ENCODE results near the gene ZDHHC6. TPM values are rescaled to one million over a fixed set of nuclear protein-coding genes. Genes with fewer than 3 reads are reported as not detected.

The ZDHHC6 gene
- total and polyA plus RNA-seq, 10 of the 15 experiments (the other 5 are each of a cell fraction or from before 2014, with no cell fraction given), result 23.8 to 59.4 (median 35.6) TPM

GRCh38 chr10:112481602-112482001 lies 34.9 kb upstream of the ZDHHC6 start:
- RAD21 ChIA-PET (ENCODE audit: unreplicated experiment), result interaction anchor here (2.2 kb wide), 1 partner anchor 10 kb away, joined by 11 read pairs; no protein-coding TSS in a partner anchor
- SMC1A ChIA-PET (ENCODE audit: uncharacterized antibody, unreplicated experiment), result interaction anchor here (1.3 kb wide), 2 partner anchors 9 to 10 kb away, joined by 3 to 5 read pairs; no protein-coding TSS in a partner anchor
- intact Hi-C loops (cut with micrococcal nuclease; ENCODE audit: unreplicated experiment), result no loop called here
- no peaks in the 10 kb centered on the region for H4K20me1 ChIP-seq (ENCODE audit: control insufficient read depth, insufficient read depth)
- H3K9ac ChIP-seq (ENCODE audit: control insufficient read depth, insufficient read depth, low read length), result no peak overlapping the region
- 93% methylated on average over 3 of the region's 3 CpGs for WGBS (ENCODE audit: insufficient coverage, insufficient replicate concordance, low lambda C conversion rate, missing lambda C conversion rate)
- ATAC-seq, result no peak
- H3K27ac ChIP-seq (ENCODE audit: control insufficient read depth, insufficient read depth), result no peak overlapping the region
- H3K36me3 ChIP-seq (ENCODE audit: control insufficient read depth in 2 of 2, insufficient read depth in 2 of 2, low read length in 1 of 2), result no peaks in the 10 kb centered on the region
- CTCF ChIA-PET, result interaction anchor here (1.5 kb wide), 2 partner anchors 10 to 17 kb away, joined by 3 to 16 read pairs; no protein-coding TSS in a partner anchor
- TF ChIP-seq YBX1 (IDR thresholded peaks at IDR 0.05) (no peak), SUPT20H (IDR thresholded peaks at IDR 0.05; ENCODE audit: borderline replicate concordance, control insufficient read depth, low read depth, low read length) (no peak), ATF7 (IDR thresholded peaks at IDR 0.05; ENCODE audit: low read depth) (no peak), CBX3 (IDR thresholded peaks at IDR 0.05; ENCODE audit: borderline replicate concordance, low read depth) (no peak), BHLHE40 (IDR thresholded peaks at IDR 0.05; ENCODE audit: borderline replicate concordance in 1 of 2, low read depth in 2 of 2, low read length in 1 of 2) (no peak), USF1 (IDR thresholded peaks at IDR 0.05; ENCODE audit: borderline replicate concordance, extremely low read length, insufficient read depth, low read depth, low read length) (no peak), RBBP5 (conservative IDR thresholded peaks at IDR 0.05) (no peak), E2F8 (IDR thresholded peaks at IDR 0.05; ENCODE audit: low read depth, partially characterized antibody) (no peak), PAX5 (IDR thresholded peaks at IDR 0.05; ENCODE audit: borderline replicate concordance, low read depth, low read length) (no peak), CBX5 (IDR thresholded peaks at IDR 0.05; ENCODE audit: low read depth) (no peak), CREB1 (IDR thresholded peaks at IDR 0.05; ENCODE audit: low read depth) (no peak), HDGF (IDR thresholded peaks at IDR 0.05) (no peak), ZZZ3 (IDR thresholded peaks at IDR 0.05; ENCODE audit: control insufficient read depth, insufficient read length, low read depth) (no peak)
- no peaks in the 10 kb centered on the region for H3K79me2 ChIP-seq (ENCODE audit: control insufficient read depth, insufficient read depth, low read length)
- no peak overlapping the region for H2AFZ ChIP-seq (ENCODE audit: control insufficient read depth, low read depth, low read length)
- no TSS peak for BruUV-seq (replicated peaks)
- in situ Hi-C loops (cut with MboI), result no loop called here
- no peak for FAIRE-seq
- H3K9me3 ChIP-seq (replicated peaks; ENCODE audit: control insufficient read depth, insufficient read depth, low read length), result no peaks in the 10 kb centered on the region
- POLR2A ChIA-PET, result no interaction called here
- no peak for DNase-seq (ENCODE audit: low read depth, low spot score)
- no peak overlapping the region for H3K4me3 ChIP-seq
- H3K4me1 ChIP-seq (ENCODE audit: control insufficient read depth, insufficient read depth, low read length), result no peaks in the 10 kb centered on the region
- H3K27me3 ChIP-seq (replicated peaks in 1 of 2; ENCODE audit: control insufficient read depth in 2 of 2, insufficient read depth in 2 of 2, low read length in 1 of 2), result no peaks in the 10 kb centered on the region
- no peak overlapping the region for H3K4me2 ChIP-seq (ENCODE audit: control insufficient read depth, insufficient read depth)
